Transverse colon (tissue), 4 donors: ENCODE data around the gene ONECUT3. TPM values are rescaled to one million over a fixed set of nuclear protein-coding genes. Genes with fewer than 3 reads are reported as not detected.
"Not testable (repeated sequence)": the region's sequence is repeated elsewhere in the genome, so short reads cannot be mapped to it uniquely, and the experiment has no call there.

Source experiments
- DNase-seq: peaks from one replicate; pipeline ENCODE4 v3.0.0-alpha.2; 2019
- H3K27ac ChIP-seq, 4 donors: fragments of 200-600 bp; sonication (generic); 2 replicates each; pipeline ENCODE4 v1.5.1; 2016 to 2018; ENCODE audit warnings: inconsistent platforms in 4 of 4
- H3K27me3 ChIP-seq: fragments of 200-600 bp; sonication (generic); 2 replicates; pipeline ENCODE4 v1.5.1; 2017; ENCODE audit warnings: inconsistent platforms
- H3K36me3 ChIP-seq, 4 donors: fragments of 200-600 bp; sonication (generic); 2 replicates each; pipeline ENCODE4 v1.5.1; 2017 to 2019; ENCODE audit warnings: inconsistent platforms in 4 of 4
- H3K4me1 ChIP-seq, 4 donors: fragments of 200-600 bp; sonication (generic); 2 replicates each; pipeline ENCODE4 v1.5.1; 2017 to 2020; ENCODE audit warnings: inconsistent platforms in 4 of 4
- H3K4me3 ChIP-seq, 4 donors: fragments of 200-600 bp; sonication (generic); 1 replicate in 1 of 4; 2 replicates in 3 of 4; pipeline versions ENCODE4 v1.5.1 to v1.6.1; 2017 to 2019; ENCODE audit warnings: inconsistent platforms in 4 of 4
- H3K9me3 ChIP-seq, 2 donors: fragments of 200-600 bp; sonication (generic); 2 replicates each; pipeline ENCODE4 v1.5.1; 2017 to 2019; ENCODE audit warnings: inconsistent platforms in 2 of 2
- EP300 ChIP-seq: sonication (generic); formaldehyde crosslinking; IDR thresholded peaks from one replicate; pipeline ENCODE4 v1.6.1; 2017; ENCODE audit warnings: antibody characterized with exemption, low read depth
- POLR2A ChIP-seq: fragments of 450-650 bp; IDR thresholded peaks from one replicate; pipeline ENCODE4 v1.6.1; 2016; ENCODE audit warnings: antibody characterized with exemption, mild to moderate bottlenecking, moderate library complexity
- POLR2AphosphoS5 ChIP-seq, 3 donors: sonication (generic); formaldehyde crosslinking; IDR thresholded peaks; one replicate each; pipeline ENCODE4 v1.6.1; 2016; ENCODE audit warnings: antibody characterized with exemption in 3 of 3
- WGBS, 2 donors: methylation state at CpG; one replicate each; pipeline ENCODE4 v1.1.5; 2018; ENCODE audit warnings: low coverage in 1 of 2; 5-methylcytosine and 5-hydroxymethylcytosine counted together
- in situ Hi-C, 4 donors: fragments of 200-750 bp; cut with MboI; loops; one replicate each; pipeline versions ENCODE4 v1.15.0 to v1.15.1; 2017; ENCODE audit warnings: low sequenced_read_pairs in 3 of 4, low pct_ligation_motif_present in 1 of 4, low pct_unique_long_range_greater_than_20kb in 1 of 4
- intact Hi-C: fragments of 100-400 bp; cut with DNase I; formaldehyde crosslinking; loops from one replicate; pipeline ENCODE4 v1.15.1; 2023; ENCODE audit warnings: low total_unique reads
- total RNA-seq, 4 donors: library from RNA; depleted of rRNA; stranded (reverse); fragments of >200 nt; gene quantifications; one replicate each; pipeline ENCODE4 v1.1.0, GENCODE V29; 2016
- TF ChIP-seq, protein P1 (sequence below), 5 experiments: fragments of 200-600 bp in 3 of 5; fragments of 450-650 bp in 2 of 5; sonication (generic) in 3 of 5; IDR thresholded peaks; 1 replicate in 2 of 5; 2 replicates in 3 of 5; pipeline ENCODE4 v1.5.1; 2016 to 2017; ENCODE audit warnings: antibody characterized with exemption in 5 of 5, inconsistent platforms in 3 of 5, mild to moderate bottlenecking in 2 of 5, moderate library complexity in 1 of 5

Gene ONECUT3
- total RNA-seq, 4 donors from 2014 or later, result not detected

- intact Hi-C loops (no loop called here), in situ Hi-C loops (no loop called here)
- Histone ChIP-seq H3K9me3 (no peaks in the 10 kb centered on the region), H3K4me1 (peaks cover 0 to 16% (median 5%) of the 10 kb centered on the region in 4 donors), H3K27me3 (peaks cover 91% of the 10 kb centered on the region), H3K4me3 (no peak overlapping the region), H3K27ac (no peak overlapping the region), H3K36me3 (no peaks in the 10 kb centered on the region)
- no peak for DNase-seq
- 12% methylated on average over 10 of the region's 10 CpGs; no CpG with 5 or more reads in 1 of the 2 donors for whole genome bisulfite sequencing, 2 donors
- TF ChIP-seq, protein P1, sequence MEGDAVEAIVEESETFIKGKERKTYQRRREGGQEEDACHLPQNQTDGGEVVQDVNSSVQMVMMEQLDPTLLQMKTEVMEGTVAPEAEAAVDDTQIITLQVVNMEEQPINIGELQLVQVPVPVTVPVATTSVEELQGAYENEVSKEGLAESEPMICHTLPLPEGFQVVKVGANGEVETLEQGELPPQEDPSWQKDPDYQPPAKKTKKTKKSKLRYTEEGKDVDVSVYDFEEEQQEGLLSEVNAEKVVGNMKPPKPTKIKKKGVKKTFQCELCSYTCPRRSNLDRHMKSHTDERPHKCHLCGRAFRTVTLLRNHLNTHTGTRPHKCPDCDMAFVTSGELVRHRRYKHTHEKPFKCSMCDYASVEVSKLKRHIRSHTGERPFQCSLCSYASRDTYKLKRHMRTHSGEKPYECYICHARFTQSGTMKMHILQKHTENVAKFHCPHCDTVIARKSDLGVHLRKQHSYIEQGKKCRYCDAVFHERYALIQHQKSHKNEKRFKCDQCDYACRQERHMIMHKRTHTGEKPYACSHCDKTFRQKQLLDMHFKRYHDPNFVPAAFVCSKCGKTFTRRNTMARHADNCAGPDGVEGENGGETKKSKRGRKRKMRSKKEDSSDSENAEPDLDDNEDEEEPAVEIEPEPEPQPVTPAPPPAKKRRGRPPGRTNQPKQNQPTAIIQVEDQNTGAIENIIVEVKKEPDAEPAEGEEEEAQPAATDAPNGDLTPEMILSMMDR (IDR thresholded peaks at IDR 0.05), result no peak
- TF ChIP-seq POLR2AphosphoS5 (IDR thresholded peaks at IDR 0.05), result no peak
Measured at GRCh38 chr19:1758231-1758577, 4.9 kb downstream of the ONECUT3 start.

DNA sequence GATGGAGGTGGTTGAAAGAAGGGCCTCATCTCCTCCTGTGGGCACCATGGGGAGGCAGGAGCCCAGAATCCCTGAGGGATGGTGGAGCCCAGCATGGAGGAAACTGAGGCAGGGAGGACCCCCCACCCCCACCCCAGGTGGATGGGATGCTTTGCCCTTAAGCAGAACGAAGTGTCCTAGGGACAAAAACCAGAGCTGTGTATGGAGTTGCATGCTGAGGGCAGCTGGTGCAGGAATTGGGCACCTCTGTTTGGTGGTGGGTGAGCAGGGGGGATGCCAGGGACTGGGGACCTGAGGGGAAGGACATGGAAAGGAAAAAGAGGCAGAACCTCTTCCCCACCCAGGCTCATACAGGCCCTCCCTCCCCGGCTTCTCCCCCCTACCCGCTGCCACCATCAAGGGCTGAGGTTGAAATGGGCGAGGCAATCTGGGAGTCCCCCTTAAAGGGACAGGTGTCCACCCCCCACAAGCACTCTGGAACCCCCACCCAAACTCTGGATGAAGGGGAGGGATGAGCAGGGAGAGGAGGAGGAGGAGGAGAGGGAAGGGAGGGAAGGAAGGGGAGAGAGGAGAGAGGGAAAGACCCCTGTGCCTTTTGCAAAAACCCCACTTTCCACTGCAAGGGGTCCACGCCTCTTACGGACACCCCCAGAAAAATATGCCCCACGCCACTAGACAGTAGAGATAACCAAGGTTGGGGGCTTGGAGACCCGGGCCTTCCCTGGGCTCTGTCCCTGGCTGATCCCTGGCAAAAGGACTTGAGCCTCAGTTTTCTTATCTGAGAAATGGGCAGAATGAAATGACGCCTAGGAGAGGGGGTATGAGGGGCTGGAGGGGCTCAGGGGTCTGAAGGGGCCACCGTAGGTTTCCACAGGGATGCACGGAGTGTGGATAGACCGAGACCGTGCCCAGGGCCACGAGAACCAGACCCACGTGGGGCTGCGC, 5.9 kb downstream of the ONECUT3 start:
- peaks cover 98% of the 10 kb centered on the region for H3K27me3 ChIP-seq
- in situ Hi-C loops, result no loop called here
- TF ChIP-seq, protein P1 (IDR thresholded peaks at IDR 0.05), result no peak
- TF ChIP-seq EP300 (no peak), POLR2AphosphoS5 (IDR thresholded peaks at IDR 0.05) (no peak), POLR2A (no peak)

DNA sequence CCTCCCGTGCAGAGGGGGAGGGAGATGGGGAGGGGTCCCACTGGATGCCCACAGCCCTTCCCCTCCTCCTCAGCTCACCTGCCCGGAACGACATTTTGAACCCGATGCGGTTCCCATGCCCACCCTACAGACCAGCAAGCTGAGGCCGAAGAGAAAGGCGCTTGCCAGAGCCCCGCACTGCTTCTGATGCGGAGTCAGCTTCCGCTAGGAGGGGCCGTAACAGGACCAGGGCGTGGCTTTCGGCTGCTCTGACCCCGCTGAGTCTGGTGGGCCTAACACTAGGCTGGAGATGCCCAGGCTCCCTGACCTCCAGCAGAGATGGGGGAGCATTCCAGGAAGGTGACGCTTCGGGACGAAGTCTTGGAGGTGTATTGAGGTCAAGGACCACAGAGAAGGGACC, 6.7 kb downstream of the ONECUT3 start:
- Histone ChIP-seq H3K4me3 (no peak overlapping the region), H3K4me1 (peaks cover 0 to 15% (median 5%) of the 10 kb centered on the region in 4 donors), H3K27ac (no peak overlapping the region), H3K9me3 (no peaks in the 10 kb centered on the region), H3K36me3 (no peaks in the 10 kb centered on the region), H3K27me3 (peaks cover 100% of the 10 kb centered on the region)
- no peak for DNase-seq
- intact Hi-C loops (loop anchor here (10.0 kb wide), 1 partner anchor 215 kb away; no protein-coding TSS in a partner anchor), in situ Hi-C loops (no loop called here)
- TF ChIP-seq POLR2AphosphoS5 (IDR thresholded peaks at IDR 0.05) (no peak), EP300 (no peak), POLR2A (no peak)
- TF ChIP-seq, protein P1 (IDR thresholded peaks at IDR 0.05), result no peak
- 3% methylated on average over 17 of the region's 17 CpGs; no CpG with 5 or more reads in 1 of the 2 donors for WGBS, 2 donors

More for the DNA sequence above, 5.9 kb downstream of the ONECUT3 start:
- Histone ChIP-seq H3K4me1 (peaks cover 0 to 16% (median 5%) of the 10 kb centered on the region in 4 donors), H3K9me3 (no peaks in the 10 kb centered on the region), H3K4me3 (no peak overlapping the region), H3K36me3 (no peaks in the 10 kb centered on the region), H3K27ac (no peak overlapping the region)
- no peak for DNase-seq
- 11 to 24% methylated on average over 9 to 16 of the region's 16 CpGs for WGBS, 2 donors
- intact Hi-C loops, result no loop called here

- in situ Hi-C loops, result not testable (repeated sequence)
- WGBS, 2 donors, result 19 to 40% methylated on average over 2 to 15 of the region's 15 CpGs
Measured at GRCh38 chr19:1760786-1761527, 7.7 kb downstream of the ONECUT3 start.

More at GRCh38 chr19:1760786-1761527, 7.7 kb downstream of the ONECUT3 start:
- intact Hi-C loops, result loop anchor here (10.0 kb wide), 1 partner anchor 216 kb away; no protein-coding TSS in a partner anchor
- H3K9me3 ChIP-seq, H3K36me3 ChIP-seq, H3K27ac ChIP-seq, DNase-seq, H3K4me3 ChIP-seq: not testable (repeated sequence)
- H3K27me3 ChIP-seq, result peaks cover 100% of the 10 kb centered on the region
- H3K4me1 ChIP-seq, result peaks cover 0 to 10% (median 4%) of the 10 kb centered on the region in 4 donors
